HFF-Myc (cell line): Measurements from ENCODE around the gene DHRS3.

Source experiments
- DNase-seq: peaks from one replicate; pipeline ENCODE4 v3.0.0-alpha.2; 2011; ENCODE audit warnings: low read depth; ENCODE audit errors: extremely low read depth
- H3K4me3 ChIP-seq: replicated peaks from 2 replicates; pipeline ENCODE4 v1.5.1; 2011; ENCODE audit warnings: low read depth, mild to moderate bottlenecking, control low read depth, low read length
- CTCF ChIP-seq: IDR thresholded peaks from 2 replicates; pipeline ENCODE4 v1.5.1; 2012; ENCODE audit warnings: mild to moderate bottlenecking, low read depth, low read length, control low read depth; ENCODE audit errors: missing control alignments

DHRS3 gene

GRCh38 chr1:12598974-12599373 is 19.0 kb downstream of the DHRS3 start:
- DNase-seq = no peak
- no peak overlapping the region for H3K4me3 ChIP-seq
- TF ChIP-seq CTCF = no peak

GRCh38 chr1:12597792-12598191 is 20.2 kb downstream of the DHRS3 start:
- DNase-seq = no peak
- H3K4me3 ChIP-seq = no peak overlapping the region
- TF ChIP-seq CTCF = no peak

GRCh38 chr1:12596007-12596821 is 21.8 kb downstream of the DHRS3 start:
- DNase-seq = peak; percentile 90
- TF ChIP-seq CTCF = no peak
- H3K4me3 ChIP-seq = peak overlapping the region; percentile 34

GRCh38 chr1:12595757-12596006 is 22.3 kb downstream of the DHRS3 start:
- DNase-seq = no peak
- no peak for TF ChIP-seq CTCF
- H3K4me3 ChIP-seq = peak overlapping the region; percentile 34

GRCh38 chr1:12594966-12595756 is 22.8 kb downstream of the DHRS3 start:
- no peak for TF ChIP-seq CTCF
- DNase-seq = no peak
- peak overlapping the region; percentile 14; the same call in 1 of the 2 replicates for H3K4me3 ChIP-seq

- H3K4me3 ChIP-seq = no peak overlapping the region
- DNase-seq = no peak
- TF ChIP-seq CTCF = peak; percentile 9
Measured at GRCh38 chr1:12594490-12594889, 23.5 kb downstream of the DHRS3 start.
